ENCODE results near the gene CHORDC1.
A peak's percentile ranks its signal among the peaks of the same experiment; 100 is the strongest.
"Not testable (repeated sequence)": the region's sequence is repeated elsewhere in the genome, so short reads cannot be mapped to it uniquely, and the experiment has no call there.

CHORDC1 gene

GRCh38 chr11:90250970-90251369 is 28.1 kb upstream of the CHORDC1 start:
- peak; percentile 49 to 69 (median 59) for DNase-seq
- WGBS (ENCODE audit: insufficient coverage), result 3% methylated on average over 6 of the region's 8 CpGs
- Histone ChIP-seq H3K36me3 (ENCODE audit: control insufficient read depth in 4 of 4, insufficient read depth in 4 of 4, low read length in 3 of 4) (no peaks in the 10 kb centered on the region), H3K27me3 (replicated peaks in 2 of 5; ENCODE audit: control insufficient read depth in 4 of 5, insufficient read depth in 5 of 5, low read length in 4 of 5) (no peaks in the 10 kb centered on the region), H3K9me3 (ENCODE audit: control extremely low read depth in 1 of 5, control insufficient read depth in 4 of 5, insufficient read depth in 2 of 5, low read depth in 1 of 5, low read length in 4 of 5) (no peaks in the 10 kb centered on the region), H3K4me1 (ENCODE audit: control extremely low read depth in 1 of 4, control insufficient read depth in 4 of 4, insufficient read depth in 4 of 4, low read length in 3 of 4) (peaks cover 0 to 12% (median 4%) of the 10 kb centered on the region in 4 experiments), H3K27ac (ENCODE audit: insufficient read depth in 1 of 2, low read depth in 1 of 2, low read length in 2 of 2, poor library complexity in 1 of 2, severe bottlenecking in 2 of 2) (no peak overlapping the region), H3K4me3 (ENCODE audit: control insufficient read depth in 1 of 7, extremely low read depth in 1 of 7, insufficient read depth in 4 of 7, low read depth in 2 of 7, low read length in 6 of 7) (peak overlapping the region in 5 of 7 experiments; percentile 29 to 73 (median 51))
- POLR2A ChIA-PET, result no interaction called here
- CTCF ChIA-PET, result interaction anchor here (1.2 kb wide), 1 partner anchor 15 kb away, joined by 7 read pairs; no protein-coding TSS in a partner anchor

GRCh38 chr11:90246468-90246867 is 23.6 kb upstream of the CHORDC1 start:
- CTCF ChIA-PET, result no interaction called here
- no peaks in the 10 kb centered on the region for H3K9me3 ChIP-seq (ENCODE audit: control extremely low read depth in 1 of 5, control insufficient read depth in 4 of 5, insufficient read depth in 2 of 5, low read depth in 1 of 5, low read length in 4 of 5)
- H3K4me1 ChIP-seq (ENCODE audit: control extremely low read depth in 1 of 4, control insufficient read depth in 4 of 4, insufficient read depth in 4 of 4, low read length in 3 of 4), result peaks cover 0 to 8% (median 4%) of the 10 kb centered on the region in 4 experiments
- H3K36me3 ChIP-seq (ENCODE audit: control insufficient read depth in 4 of 4, insufficient read depth in 4 of 4, low read length in 3 of 4), result no peaks in the 10 kb centered on the region
- no CpG with 5 or more reads among the region's 1 CpG for WGBS (ENCODE audit: insufficient coverage)
- no peak overlapping the region for H3K27ac ChIP-seq (ENCODE audit: insufficient read depth in 1 of 2, low read depth in 1 of 2, low read length in 2 of 2, poor library complexity in 1 of 2, severe bottlenecking in 2 of 2)
- POLR2A ChIA-PET, result no interaction called here
- DNase-seq, result no peak
- no peak overlapping the region for H3K4me3 ChIP-seq (ENCODE audit: control insufficient read depth in 1 of 7, extremely low read depth in 1 of 7, insufficient read depth in 4 of 7, low read depth in 2 of 7, low read length in 6 of 7)
- H3K27me3 ChIP-seq (replicated peaks in 2 of 5; ENCODE audit: control insufficient read depth in 4 of 5, insufficient read depth in 5 of 5, low read length in 4 of 5), result no peaks in the 10 kb centered on the region

- POLR2A ChIA-PET, result interaction anchor here (0.5 kb wide), 1 partner anchor 185 kb away, joined by 5 read pairs; no protein-coding TSS in a partner anchor
- Histone ChIP-seq H3K4me1 (ENCODE audit: control extremely low read depth in 1 of 4, control insufficient read depth in 4 of 4, insufficient read depth in 4 of 4, low read length in 3 of 4) (no peaks in the 10 kb centered on the region), H3K27ac (ENCODE audit: insufficient read depth in 1 of 2, low read depth in 1 of 2, low read length in 2 of 2, poor library complexity in 1 of 2, severe bottlenecking in 2 of 2) (no peak overlapping the region), H3K4me3 (ENCODE audit: control insufficient read depth in 1 of 7, extremely low read depth in 1 of 7, insufficient read depth in 4 of 7, low read depth in 2 of 7, low read length in 6 of 7) (no peak overlapping the region), H3K9me3 (ENCODE audit: control extremely low read depth in 1 of 5, control insufficient read depth in 4 of 5, insufficient read depth in 2 of 5, low read depth in 1 of 5, low read length in 4 of 5) (no peaks in the 10 kb centered on the region), H3K27me3 (replicated peaks in 2 of 5; ENCODE audit: control insufficient read depth in 4 of 5, insufficient read depth in 5 of 5, low read length in 4 of 5) (no peaks in the 10 kb centered on the region), H3K36me3 (ENCODE audit: control insufficient read depth in 4 of 4, insufficient read depth in 4 of 4, low read length in 3 of 4) (no peaks in the 10 kb centered on the region)
- DNase-seq, result no peak
- WGBS (ENCODE audit: insufficient coverage), result no CpG with 5 or more reads among the region's 1 CpG
- CTCF ChIA-PET, result interaction anchor here (0.9 kb wide), 1 partner anchor 9 kb away, joined by 3 read pairs; no protein-coding TSS in a partner anchor
Observed at GRCh38 chr11:90243534-90243933, 20.7 kb upstream of the CHORDC1 start.

- Histone ChIP-seq H3K27ac (ENCODE audit: insufficient read depth in 1 of 2, low read depth in 1 of 2, low read length in 2 of 2, poor library complexity in 1 of 2, severe bottlenecking in 2 of 2) (no peak overlapping the region), H3K4me3 (ENCODE audit: control insufficient read depth in 1 of 7, extremely low read depth in 1 of 7, insufficient read depth in 4 of 7, low read depth in 2 of 7, low read length in 6 of 7) (no peak overlapping the region), H3K27me3 (replicated peaks in 2 of 5; ENCODE audit: control insufficient read depth in 4 of 5, insufficient read depth in 5 of 5, low read length in 4 of 5) (no peaks in the 10 kb centered on the region), H3K36me3 (ENCODE audit: control insufficient read depth in 4 of 4, insufficient read depth in 4 of 4, low read length in 3 of 4) (no peaks in the 10 kb centered on the region), H3K9me3 (ENCODE audit: control extremely low read depth in 1 of 5, control insufficient read depth in 4 of 5, insufficient read depth in 2 of 5, low read depth in 1 of 5, low read length in 4 of 5) (no peaks in the 10 kb centered on the region), H3K4me1 (ENCODE audit: control extremely low read depth in 1 of 4, control insufficient read depth in 4 of 4, insufficient read depth in 4 of 4, low read length in 3 of 4) (no peaks in the 10 kb centered on the region)
- DNase-seq, result no peak
- CTCF ChIA-PET, result no interaction called here
- WGBS (ENCODE audit: insufficient coverage), result 95% methylated on average over 5 of the region's 7 CpGs
- POLR2A ChIA-PET, result no interaction called here
Observed at GRCh38 chr11:90242894-90243416, 20.1 kb upstream of the CHORDC1 start.

GRCh38 chr11:90241414-90241813 is 18.6 kb upstream of the CHORDC1 start:
- Histone ChIP-seq H3K4me1 (ENCODE audit: control extremely low read depth in 1 of 4, control insufficient read depth in 4 of 4, insufficient read depth in 4 of 4, low read length in 3 of 4) (no peaks in the 10 kb centered on the region), H3K27ac (ENCODE audit: insufficient read depth in 1 of 2, low read depth in 1 of 2, low read length in 2 of 2, poor library complexity in 1 of 2, severe bottlenecking in 2 of 2) (no peak overlapping the region), H3K9me3 (ENCODE audit: control extremely low read depth in 1 of 5, control insufficient read depth in 4 of 5, insufficient read depth in 2 of 5, low read depth in 1 of 5, low read length in 4 of 5) (no peaks in the 10 kb centered on the region), H3K27me3 (replicated peaks in 2 of 5; ENCODE audit: control insufficient read depth in 4 of 5, insufficient read depth in 5 of 5, low read length in 4 of 5) (no peaks in the 10 kb centered on the region), H3K4me3 (ENCODE audit: control insufficient read depth in 1 of 7, extremely low read depth in 1 of 7, insufficient read depth in 4 of 7, low read depth in 2 of 7, low read length in 6 of 7) (no peak overlapping the region), H3K36me3 (ENCODE audit: control insufficient read depth in 4 of 4, insufficient read depth in 4 of 4, low read length in 3 of 4) (no peaks in the 10 kb centered on the region)
- DNase-seq, result no peak
- POLR2A ChIA-PET, result no interaction called here
- CTCF ChIA-PET, result no interaction called here
- 100% methylated on average over 1 of the region's 4 CpGs for WGBS (ENCODE audit: insufficient coverage)

- H3K9me3 ChIP-seq (ENCODE audit: control extremely low read depth in 1 of 5, control insufficient read depth in 4 of 5, insufficient read depth in 2 of 5, low read depth in 1 of 5, low read length in 4 of 5); H3K4me1 ChIP-seq (ENCODE audit: control extremely low read depth in 1 of 4, control insufficient read depth in 4 of 4, insufficient read depth in 4 of 4, low read length in 3 of 4); DNase-seq; H3K27ac ChIP-seq (ENCODE audit: insufficient read depth in 1 of 2, low read depth in 1 of 2, low read length in 2 of 2, poor library complexity in 1 of 2, severe bottlenecking in 2 of 2); H3K27me3 ChIP-seq (replicated peaks in 2 of 5; ENCODE audit: control insufficient read depth in 4 of 5, insufficient read depth in 5 of 5, low read length in 4 of 5); H3K36me3 ChIP-seq (ENCODE audit: control insufficient read depth in 4 of 4, insufficient read depth in 4 of 4, low read length in 3 of 4); POLR2A ChIA-PET; H3K4me3 ChIP-seq (ENCODE audit: control insufficient read depth in 1 of 7, extremely low read depth in 1 of 7, insufficient read depth in 4 of 7, low read depth in 2 of 7, low read length in 6 of 7); CTCF ChIA-PET: not testable (repeated sequence)
- 94% methylated on average over 11 of the region's 20 CpGs for WGBS (ENCODE audit: insufficient coverage)
Observed at GRCh38 chr11:90239967-90240636, 17.3 kb upstream of the CHORDC1 start.

GRCh38 chr11:90237004-90237403 is 14.2 kb upstream of the CHORDC1 start:
- Histone ChIP-seq H3K4me3 (ENCODE audit: control insufficient read depth in 1 of 7, extremely low read depth in 1 of 7, insufficient read depth in 4 of 7, low read depth in 2 of 7, low read length in 6 of 7) (no peak overlapping the region), H3K27ac (ENCODE audit: insufficient read depth in 1 of 2, low read depth in 1 of 2, low read length in 2 of 2, poor library complexity in 1 of 2, severe bottlenecking in 2 of 2) (no peak overlapping the region), H3K4me1 (ENCODE audit: control extremely low read depth in 1 of 4, control insufficient read depth in 4 of 4, insufficient read depth in 4 of 4, low read length in 3 of 4) (no peaks in the 10 kb centered on the region), H3K36me3 (ENCODE audit: control insufficient read depth in 4 of 4, insufficient read depth in 4 of 4, low read length in 3 of 4) (no peaks in the 10 kb centered on the region), H3K27me3 (replicated peaks in 2 of 5; ENCODE audit: control insufficient read depth in 4 of 5, insufficient read depth in 5 of 5, low read length in 4 of 5) (no peaks in the 10 kb centered on the region), H3K9me3 (ENCODE audit: control extremely low read depth in 1 of 5, control insufficient read depth in 4 of 5, insufficient read depth in 2 of 5, low read depth in 1 of 5, low read length in 4 of 5) (no peaks in the 10 kb centered on the region)
- 100% methylated on average over 1 of the region's 4 CpGs for WGBS (ENCODE audit: insufficient coverage)
- POLR2A ChIA-PET, result no interaction called here
- CTCF ChIA-PET, result interaction anchor here (0.6 to 2.8 kb wide), 4 partner anchors 8 to 17 kb away, joined by 3 to 9 read pairs (median 6); partner anchors contain the start of gene CHORDC1
- no peak for DNase-seq
